Measurements from ENCODE around the gene GPR142. TPM values are rescaled to one million over a fixed set of nuclear protein-coding genes. Genes with fewer than 3 reads are reported as not detected.
"Not testable (repeated sequence)": the region's sequence is repeated elsewhere in the genome, so short reads cannot be mapped to it uniquely, and the experiment has no call there.

The GPR142 gene
- total RNA-seq, 3 donors from 2014 or later, result not detected

DNA sequence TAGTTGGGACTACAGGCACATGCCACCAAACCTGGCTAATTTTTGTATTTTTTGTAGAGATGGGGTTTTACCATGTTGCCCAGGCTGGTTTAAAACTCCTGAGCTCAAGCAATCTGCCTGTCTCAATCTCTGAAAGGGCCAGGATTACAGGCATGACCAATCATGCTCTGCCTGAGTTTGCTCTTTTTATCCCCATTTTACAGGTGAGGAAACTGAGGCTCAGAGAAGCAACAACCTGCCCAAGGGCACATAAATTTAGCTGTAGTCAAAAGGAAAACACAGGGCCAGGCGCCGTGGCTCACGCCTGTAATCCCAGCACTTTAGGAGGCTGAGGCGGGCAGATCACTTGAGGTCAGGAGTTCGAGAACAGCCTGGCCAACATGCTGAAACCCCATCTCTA lies 38.0 kb downstream of the GPR142 start:
- not testable (repeated sequence) for H3K36me3 Mint-ChIP-seq (ENCODE audit: insufficient read depth); H3K4me1 Mint-ChIP-seq (ENCODE audit: low read depth); H3K9me3 Mint-ChIP-seq; H3K27me3 Mint-ChIP-seq (ENCODE audit: low read depth); ATAC-seq; H3K4me3 Mint-ChIP-seq; DNase-seq

DNA sequence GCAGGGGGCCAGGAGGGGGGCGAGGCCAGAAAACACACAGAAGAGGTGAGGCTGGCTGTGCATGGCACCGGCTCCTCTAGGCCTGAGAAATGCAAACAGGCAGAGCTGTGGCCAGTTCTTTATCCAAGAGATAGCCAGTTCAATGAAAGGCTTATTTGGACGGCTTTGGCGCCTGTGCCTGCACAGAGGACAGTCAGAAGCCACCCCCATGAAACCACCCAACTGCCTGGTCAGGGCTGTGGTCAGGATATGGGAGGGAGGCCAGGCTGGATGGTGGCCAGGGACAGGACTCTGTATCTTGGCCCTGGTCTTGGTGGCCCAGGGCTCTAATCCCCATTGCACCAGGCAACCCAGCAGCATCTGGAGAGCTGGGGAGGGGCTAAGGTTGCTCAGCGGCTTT lies 40.1 kb downstream of the GPR142 start:
- H3K9me3 Mint-ChIP-seq, result no peaks in the 10 kb centered on the region
- no peak for ATAC-seq
- peaks cover 4% of the 10 kb centered on the region for H3K27me3 Mint-ChIP-seq (ENCODE audit: low read depth)
- H3K36me3 Mint-ChIP-seq (ENCODE audit: insufficient read depth), result no peaks in the 10 kb centered on the region
- no peak for DNase-seq
- H3K4me3 Mint-ChIP-seq, result no peak overlapping the region
- H3K4me1 Mint-ChIP-seq (ENCODE audit: low read depth), result no peaks in the 10 kb centered on the region

DNA sequence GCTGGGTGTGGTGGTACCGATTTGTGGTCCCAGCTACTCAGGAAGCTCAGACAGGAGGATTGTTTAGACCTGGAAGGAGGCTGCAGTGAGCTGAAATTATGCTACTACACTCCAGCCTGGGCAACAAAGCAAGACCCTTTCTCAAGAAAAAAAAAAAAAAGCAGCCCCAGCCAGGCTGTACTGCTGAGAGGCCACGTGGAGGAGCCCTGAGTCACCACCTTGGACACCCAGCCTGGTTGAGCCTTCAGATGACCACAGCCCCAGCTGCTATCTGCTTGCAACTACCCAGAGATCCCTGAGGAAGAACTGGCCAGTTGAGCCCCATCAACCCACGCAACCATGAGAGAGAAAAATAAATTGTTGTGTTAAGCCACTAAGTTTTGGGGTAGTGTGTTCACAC lies 41.0 kb downstream of the GPR142 start:
- Mint-ChIP-seq H3K4me1 (ENCODE audit: low read depth) (no peaks in the 10 kb centered on the region), H3K4me3 (no peak overlapping the region), H3K9me3 (no peaks in the 10 kb centered on the region), H3K27me3 (ENCODE audit: low read depth) (peaks cover 8% of the 10 kb centered on the region), H3K36me3 (ENCODE audit: insufficient read depth) (no peaks in the 10 kb centered on the region)
- DNase-seq, result no peak
- ATAC-seq, result no peak

DNA sequence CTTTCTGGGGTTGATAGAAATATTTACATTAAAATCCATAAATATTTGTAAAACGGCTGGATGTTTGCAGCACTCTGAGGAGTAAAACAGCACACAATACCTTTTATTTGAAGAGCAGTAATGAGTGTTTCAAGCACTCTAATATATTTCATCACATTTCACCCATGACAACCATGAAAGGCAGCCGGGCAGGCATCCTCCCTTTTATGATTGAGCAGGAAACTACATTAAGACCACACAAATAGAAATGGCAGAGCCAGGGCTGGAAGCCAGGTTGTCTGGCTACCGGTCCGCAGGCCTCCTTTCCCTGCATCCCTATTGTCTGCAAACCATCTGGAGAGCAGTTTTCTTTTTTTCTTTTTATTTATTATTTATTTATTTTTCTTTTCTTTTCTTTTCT lies 41.5 kb downstream of the GPR142 start:
- H3K9me3 Mint-ChIP-seq, result no peaks in the 10 kb centered on the region
- no peak overlapping the region for H3K4me3 Mint-ChIP-seq
- no peaks in the 10 kb centered on the region for H3K36me3 Mint-ChIP-seq (ENCODE audit: insufficient read depth)
- no peak for ATAC-seq
- no peaks in the 10 kb centered on the region for H3K4me1 Mint-ChIP-seq (ENCODE audit: low read depth)
- peaks cover 11% of the 10 kb centered on the region for H3K27me3 Mint-ChIP-seq (ENCODE audit: low read depth)
- no peak for DNase-seq

DNA sequence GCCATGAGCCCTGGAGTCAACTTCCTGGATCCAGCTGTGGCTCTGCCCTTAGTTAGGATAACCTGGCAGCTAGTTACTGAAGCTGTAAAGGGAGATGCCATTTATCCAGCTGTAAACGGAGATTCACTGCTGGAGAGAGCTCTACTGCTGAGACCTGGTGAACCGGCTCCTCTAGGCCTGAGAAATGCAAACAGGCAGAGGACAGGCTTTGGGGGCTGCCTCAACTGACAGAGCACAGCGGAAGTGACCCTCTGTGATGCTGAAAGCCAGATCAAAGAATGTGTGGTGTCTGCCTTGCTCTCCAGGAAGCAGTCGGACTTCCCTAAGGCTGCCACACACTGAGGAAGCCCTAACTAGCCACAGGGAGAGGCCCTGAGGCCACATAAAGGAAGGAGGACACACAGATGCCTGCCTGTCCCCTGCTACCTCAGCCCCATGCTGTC lies 42.7 kb downstream of the GPR142 start:
- no peaks in the 10 kb centered on the region for H3K4me1 Mint-ChIP-seq (ENCODE audit: low read depth)
- ATAC-seq, result no peak
- H3K4me3 Mint-ChIP-seq, result no peak overlapping the region

DNA sequence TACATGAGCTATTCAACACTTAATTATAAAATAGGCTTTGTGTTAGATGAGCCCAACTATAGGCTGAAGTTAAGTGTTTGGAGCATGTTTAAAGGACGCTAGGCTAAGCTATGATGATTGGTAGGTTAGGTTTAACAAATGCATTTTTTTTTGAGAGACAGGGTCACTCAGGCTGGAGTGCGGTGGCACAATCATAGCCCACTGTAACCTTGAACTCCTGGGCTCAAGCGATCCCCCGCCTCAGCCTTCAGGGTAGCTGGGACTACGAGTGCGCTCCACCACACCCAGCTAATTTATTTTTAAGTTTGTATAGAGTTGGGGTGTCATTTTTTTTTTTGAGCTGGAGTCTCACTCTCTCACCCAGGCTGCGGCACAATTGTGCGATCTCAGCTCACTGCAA lies 45.3 kb downstream of the GPR142 start:
- ATAC-seq (no peak), DNase-seq (no peak)
- no peaks in the 10 kb centered on the region for H3K4me1 Mint-ChIP-seq (ENCODE audit: low read depth)
- H3K9me3 Mint-ChIP-seq, result no peaks in the 10 kb centered on the region
- H3K4me3 Mint-ChIP-seq, result no peak overlapping the region
- no peaks in the 10 kb centered on the region for H3K36me3 Mint-ChIP-seq (ENCODE audit: insufficient read depth)
- peaks cover 11% of the 10 kb centered on the region for H3K27me3 Mint-ChIP-seq (ENCODE audit: low read depth)

More for the DNA sequence above, 42.7 kb downstream of the GPR142 start:
- Mint-ChIP-seq H3K36me3 (ENCODE audit: insufficient read depth) (no peaks in the 10 kb centered on the region), H3K27me3 (ENCODE audit: low read depth) (peaks cover 8% of the 10 kb centered on the region), H3K9me3 (no peaks in the 10 kb centered on the region)
- DNase-seq, result no peak

DNA sequence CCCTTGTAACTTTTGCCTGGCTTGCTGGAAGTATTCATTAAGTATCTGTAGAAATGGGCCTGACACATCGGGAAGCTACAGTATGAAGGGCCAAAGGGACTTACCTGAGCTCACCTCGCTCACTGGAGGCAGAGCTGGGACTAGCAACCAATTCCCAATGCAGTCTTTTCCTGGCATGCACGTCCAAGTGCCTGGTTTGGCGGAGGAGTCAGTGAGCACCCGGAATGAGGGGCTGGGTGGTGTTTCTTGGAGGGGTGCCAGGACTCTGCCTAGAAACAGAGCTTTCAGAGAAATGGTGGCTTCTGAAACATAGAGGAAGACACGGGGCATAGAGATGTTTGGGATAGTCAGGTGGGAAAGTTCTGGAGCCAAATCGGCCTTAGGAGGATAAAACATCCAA lies 46.2 kb downstream of the GPR142 start:
- Mint-ChIP-seq H3K27me3 (ENCODE audit: low read depth) (peaks cover 12% of the 10 kb centered on the region), H3K4me1 (ENCODE audit: low read depth) (no peaks in the 10 kb centered on the region), H3K36me3 (ENCODE audit: insufficient read depth) (no peaks in the 10 kb centered on the region), H3K4me3 (no peak overlapping the region), H3K9me3 (no peaks in the 10 kb centered on the region)
- DNase-seq (no peak), ATAC-seq (no peak)

DNA sequence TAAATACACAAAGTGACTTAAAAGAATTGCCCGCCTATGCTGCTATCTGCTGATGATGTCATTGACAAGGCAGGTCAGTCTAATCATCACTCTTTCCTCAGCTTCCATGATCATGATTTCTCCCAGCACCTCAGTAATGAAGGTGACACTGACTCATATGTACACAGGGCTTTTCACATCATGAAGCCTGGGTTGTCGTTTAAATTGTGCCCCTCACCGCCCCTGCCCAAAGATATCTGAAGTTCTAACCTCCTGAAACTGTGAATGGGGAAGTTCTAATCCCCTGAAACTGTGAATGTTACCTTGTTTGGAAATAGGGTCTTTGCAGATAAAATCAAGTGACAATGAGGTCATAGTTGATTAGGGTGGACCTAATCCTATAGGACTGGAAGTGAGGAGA lies 47.2 kb downstream of the GPR142 start:
- H3K4me3 Mint-ChIP-seq, result no peak overlapping the region
- H3K9me3 Mint-ChIP-seq, result no peaks in the 10 kb centered on the region
- H3K4me1 Mint-ChIP-seq (ENCODE audit: low read depth), result no peaks in the 10 kb centered on the region
- H3K36me3 Mint-ChIP-seq (ENCODE audit: insufficient read depth), result no peaks in the 10 kb centered on the region
- H3K27me3 Mint-ChIP-seq (ENCODE audit: low read depth), result peaks cover 12% of the 10 kb centered on the region
- ATAC-seq (no peak), DNase-seq (no peak)

DNA sequence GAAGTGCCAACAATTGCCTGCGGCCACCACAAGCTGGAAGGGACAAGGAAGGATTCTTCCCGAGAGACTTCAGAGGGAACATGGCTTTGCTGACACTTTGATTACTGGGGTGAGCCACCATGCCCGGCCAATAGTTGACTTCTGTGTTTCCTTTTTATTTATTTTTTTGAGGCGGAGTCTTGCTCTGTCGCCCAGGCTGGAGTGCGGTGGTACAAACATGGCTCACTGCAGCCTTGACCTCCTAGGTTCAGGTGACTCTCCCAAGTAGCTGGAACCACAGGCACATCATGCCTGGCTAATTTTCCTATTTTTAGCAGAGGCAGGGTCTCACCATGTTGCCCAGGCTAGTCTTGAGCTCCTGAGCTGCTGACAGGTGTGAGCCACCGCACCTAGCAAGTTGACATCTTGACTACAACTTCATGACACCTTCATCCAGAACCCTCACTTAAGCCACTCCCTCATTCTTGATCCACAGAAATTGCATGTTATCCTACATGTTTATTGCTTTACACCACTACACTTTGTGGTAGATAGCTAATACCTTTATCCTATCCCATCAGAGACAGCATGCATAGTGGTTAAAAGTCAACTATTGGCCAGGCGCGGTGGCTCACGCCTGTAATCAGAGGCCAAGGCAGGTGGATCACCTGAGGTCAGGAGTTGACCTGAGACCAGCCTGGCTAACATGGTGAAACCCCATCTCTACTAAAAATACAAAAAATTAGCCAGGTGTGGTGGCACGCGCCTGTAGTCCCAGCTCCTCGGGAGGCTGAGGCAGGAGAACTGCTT lies 48.5 kb downstream of the GPR142 start:
- ATAC-seq (no peak), DNase-seq (no peak)
- Mint-ChIP-seq H3K27me3 (ENCODE audit: low read depth) (peaks cover 12% of the 10 kb centered on the region), H3K4me3 (no peak overlapping the region), H3K36me3 (ENCODE audit: insufficient read depth) (no peaks in the 10 kb centered on the region), H3K4me1 (ENCODE audit: low read depth) (no peaks in the 10 kb centered on the region), H3K9me3 (no peaks in the 10 kb centered on the region)

DNA sequence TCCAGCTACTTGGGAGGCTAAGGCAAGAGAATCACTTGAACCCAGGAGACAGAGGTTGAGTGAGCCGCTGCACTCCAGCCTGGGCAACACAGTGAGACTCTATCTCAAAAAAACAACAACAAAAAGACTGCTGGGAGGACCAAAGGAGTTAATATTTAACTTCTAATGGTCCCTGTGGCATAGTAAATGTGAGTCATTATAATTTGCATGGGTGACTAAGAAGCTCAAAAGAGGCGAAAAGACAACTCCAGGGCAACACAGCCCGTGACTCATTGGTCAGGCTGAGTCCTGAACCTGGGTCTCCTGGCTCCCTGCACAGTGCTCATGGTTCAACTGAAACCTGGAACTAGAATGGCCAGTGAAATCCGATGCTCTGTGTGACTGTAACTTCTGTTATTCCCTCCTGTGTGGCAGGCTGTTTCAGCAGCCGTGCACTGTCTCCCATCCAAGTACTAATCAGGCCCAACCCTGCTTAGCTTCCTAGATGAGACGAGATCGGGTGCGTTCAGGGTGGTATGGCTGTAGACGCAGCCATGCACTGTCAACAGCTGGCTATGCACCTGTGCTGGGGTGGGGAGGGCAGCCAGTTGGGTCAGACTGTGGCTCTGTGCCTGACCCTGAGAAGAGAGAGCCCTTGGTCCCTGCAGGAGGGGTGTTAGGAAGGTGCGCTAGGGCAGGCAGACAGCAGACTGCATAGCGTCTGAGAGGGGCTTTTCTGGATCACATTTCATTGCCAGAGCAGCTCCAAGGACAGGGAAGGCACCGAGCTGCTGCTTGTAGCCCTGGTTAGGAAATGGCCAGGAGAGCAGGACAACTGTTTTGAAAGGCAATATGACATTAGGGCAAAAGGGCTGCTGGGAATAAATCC lies 50.1 kb downstream of the GPR142 start:
- Mint-ChIP-seq H3K9me3 (no peaks in the 10 kb centered on the region), H3K4me1 (ENCODE audit: low read depth) (no peaks in the 10 kb centered on the region), H3K36me3 (ENCODE audit: insufficient read depth) (no peaks in the 10 kb centered on the region), H3K4me3 (no peak overlapping the region), H3K27me3 (ENCODE audit: low read depth) (peaks cover 12% of the 10 kb centered on the region)
- ATAC-seq, result peak; percentile 67 to 78
- no peak for DNase-seq

DNA sequence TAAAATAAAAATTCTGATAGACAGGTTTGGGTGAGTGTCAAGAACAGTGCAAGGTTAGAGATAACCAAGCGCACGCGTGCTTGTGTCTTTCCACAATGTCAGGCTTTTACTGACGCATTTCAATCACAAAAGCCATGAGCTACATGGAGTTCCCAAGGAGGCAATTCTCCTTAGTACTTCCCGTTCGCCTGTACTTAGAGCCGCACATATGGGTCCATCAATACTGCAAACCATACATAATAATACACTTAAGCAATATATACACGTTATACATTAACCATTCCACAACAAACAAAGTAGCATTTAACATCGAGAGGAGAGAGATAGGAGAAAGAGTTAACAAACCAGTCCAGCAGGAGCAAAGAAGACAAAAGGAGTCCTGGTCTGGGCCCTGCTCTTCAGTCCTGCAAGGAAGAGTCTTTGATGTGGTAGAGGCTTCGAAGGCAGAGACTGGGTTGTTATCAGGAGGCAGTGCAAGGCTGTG lies 52.7 kb downstream of the GPR142 start:
- Mint-ChIP-seq H3K36me3 (ENCODE audit: insufficient read depth) (no peaks in the 10 kb centered on the region), H3K4me3 (no peak overlapping the region), H3K9me3 (no peaks in the 10 kb centered on the region), H3K4me1 (ENCODE audit: low read depth) (no peaks in the 10 kb centered on the region), H3K27me3 (ENCODE audit: low read depth) (peaks cover 17% of the 10 kb centered on the region)
- DNase-seq, result no peak
- no peak for ATAC-seq

Other genes starting within 250 kb of the GPR142 start
- gene RPL38, start 163.8 kb upstream of the GPR142 start, total RNA-seq, result 1,000 to 10,000 TPM; 1,282 to 1,442 (median 1,420) TPM
- gene TTYH2, start 153.9 kb upstream of the GPR142 start, total RNA-seq, result 1 to 10 TPM; 2.0 to 4.5 (median 3.5) TPM
- gene DNAI2, start 93.3 kb upstream of the GPR142 start, total RNA-seq, result not detected
- not detected for gene KIF19, start 41.3 kb upstream of the GPR142 start, total RNA-seq
- gene BTBD17, start 5.6 kb upstream of the GPR142 start, total RNA-seq, result not detected
- under 1 TPM; 0.49 to 0.76 (median 0.63) TPM for gene GPRC5C, start 64.6 kb downstream of the GPR142 start, total RNA-seq
- gene CD300A, start 99.1 kb downstream of the GPR142 start, total RNA-seq, result 1 to 10 TPM; 1.3 to 2.6 (median 2.1) TPM
- gene CD300LB, start 164.0 kb downstream of the GPR142 start, total RNA-seq, result not detected
- not detected for gene CD300C, start 178.6 kb downstream of the GPR142 start, total RNA-seq
- not detected for gene CD300H, start 200.0 kb downstream of the GPR142 start, total RNA-seq
- not detected for gene CD300LD, start 224.8 kb downstream of the GPR142 start, total RNA-seq

Measured in activated T-cell treated with anti-CD3 and anti-CD28 coated beads, Interleukin-2, amount 50 U/mL, for 4 hours (primary cell).